CD4-positive, alpha-beta T cell treated with Interleukin-1 beta for 1 hour (primary cell): Measurements from ENCODE around the gene NUP54.

Experiments
- DNase-seq, 2 donors: peaks; one replicate each; pipeline ENCODE4 v3.0.0-alpha.2; 2020 to 2022

The NUP54 gene

GRCh38 chr4:76148142-76148865, at the start of gene NUP54:
NUP54 (minus strand) TSS chr4:76148397; CDS start chr4:76148374, 23 bp downstream.
- DNase-seq = peak; percentile 94 to 96

DNA sequence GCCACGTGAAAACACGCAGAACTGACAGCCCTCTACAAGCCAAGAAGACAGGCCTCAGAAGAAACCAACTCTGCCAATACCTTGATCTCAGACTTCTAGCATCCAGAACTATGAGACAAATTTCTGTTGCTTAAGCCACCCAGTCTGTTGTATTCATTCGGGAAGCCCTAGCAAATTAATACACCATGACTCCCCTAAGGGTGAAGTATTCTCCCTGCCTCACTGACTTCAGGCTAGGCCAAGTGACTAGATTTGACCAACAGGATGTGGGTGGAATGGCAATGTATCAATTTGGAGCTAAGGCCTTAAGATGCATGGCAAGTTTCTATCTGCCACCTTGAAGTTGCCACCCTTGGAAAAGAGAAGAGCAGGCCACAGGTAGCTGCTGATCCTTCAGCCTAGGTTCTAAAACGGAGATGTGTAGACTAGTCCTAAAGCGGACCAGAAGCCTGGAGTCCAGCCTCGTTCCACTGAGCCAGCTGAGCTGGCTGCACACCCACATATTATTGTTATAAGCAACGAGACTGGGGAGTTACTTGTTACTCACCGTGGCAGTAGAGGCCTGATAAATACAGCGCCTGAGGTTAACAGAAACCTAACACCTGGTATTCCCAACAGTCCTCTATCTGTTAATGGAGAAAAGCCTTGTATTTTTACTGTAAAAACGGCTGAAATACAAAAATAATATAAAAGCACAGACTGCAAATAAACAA, 49.0 kb upstream of the NUP54 start:
- no peak for DNase-seq

GRCh38 chr4:76196376-76196775, 48.2 kb upstream of the NUP54 start:
- DNase-seq = no peak

DNA sequence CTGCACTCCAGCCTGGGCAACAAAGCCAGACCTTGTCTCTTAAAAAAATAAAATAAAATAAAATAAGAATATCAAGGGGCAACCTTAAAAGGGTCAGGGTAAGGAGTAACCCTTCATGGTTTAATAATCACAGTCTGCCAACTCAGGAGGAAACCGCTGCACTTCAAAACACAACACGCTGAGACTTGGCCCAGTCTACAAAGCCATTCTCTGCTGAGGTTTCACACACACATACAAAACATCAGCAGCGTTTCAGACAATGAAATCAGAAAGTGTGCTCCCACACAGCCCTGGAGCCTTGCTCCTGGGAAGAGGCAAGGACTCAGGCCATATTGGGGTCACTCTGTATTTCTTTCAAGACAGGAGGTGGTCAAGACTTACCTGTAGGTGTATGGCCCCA, 47.1 kb upstream of the NUP54 start:
- DNase-seq = no peak

DNA sequence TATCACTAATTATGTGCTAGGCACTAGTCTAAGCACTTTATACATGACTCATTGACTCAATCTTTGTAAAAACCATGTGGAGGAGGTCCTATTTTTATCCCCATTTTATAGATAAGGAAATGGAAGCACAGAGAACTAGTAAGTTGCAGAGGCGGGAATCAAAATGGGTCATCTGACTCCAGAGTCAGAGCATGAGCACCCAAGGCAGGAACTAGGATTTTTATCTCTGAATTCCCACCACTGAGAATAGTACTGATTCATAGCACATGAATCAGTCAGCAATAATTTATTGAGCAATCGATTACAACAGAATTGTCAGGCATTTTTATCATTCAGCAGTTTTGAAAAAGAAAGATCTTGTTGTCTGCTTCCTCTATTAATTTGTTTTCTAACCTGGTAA, 46.1 kb upstream of the NUP54 start:
- DNase-seq = no peak

- no peak for DNase-seq
Measured at GRCh38 chr4:76192236-76192635, 44.0 kb upstream of the NUP54 start.

- no peak for DNase-seq
Measured at GRCh38 chr4:76188557-76188956, 40.4 kb upstream of the NUP54 start.

DNA sequence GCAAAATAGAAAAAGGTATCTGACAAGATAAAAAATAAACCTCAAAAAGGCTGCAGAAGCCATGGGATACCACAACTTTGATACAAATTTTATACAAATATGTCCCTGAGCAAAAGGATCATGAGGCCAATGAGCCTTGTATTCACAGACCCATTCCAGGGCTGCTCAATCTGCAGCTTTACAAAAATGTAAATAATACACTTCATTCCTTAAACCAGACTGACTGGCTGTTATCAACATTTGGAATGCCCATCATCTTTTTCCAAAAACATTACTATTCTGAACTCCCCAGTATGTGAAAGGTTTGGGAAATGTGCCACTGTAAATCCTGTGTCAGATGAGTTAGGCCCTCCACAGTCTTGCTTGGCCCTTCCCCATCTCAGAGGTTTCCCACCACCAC, 40.0 kb upstream of the NUP54 start:
- DNase-seq = no peak

- no peak for DNase-seq
Measured at GRCh38 chr4:76187152-76187551, 39.0 kb upstream of the NUP54 start.

DNA sequence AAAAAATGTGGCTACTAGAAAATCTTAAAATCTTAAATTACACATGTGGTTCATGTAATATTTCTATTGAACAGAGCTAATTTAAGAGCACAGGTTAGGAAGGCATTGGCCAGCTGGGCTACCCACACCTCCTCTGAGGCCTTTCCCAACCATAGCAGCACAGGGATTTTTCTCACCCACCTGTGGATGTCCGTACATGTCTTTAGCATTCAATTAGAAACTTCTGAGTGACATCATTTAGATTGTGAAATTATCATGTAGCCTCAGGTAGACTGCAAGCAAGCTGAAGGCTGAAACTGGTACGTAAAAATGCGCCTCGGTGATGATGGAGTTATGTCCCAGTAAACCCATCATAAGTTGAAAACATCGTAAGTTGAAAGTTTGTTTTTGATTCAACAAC, 34.3 kb upstream of the NUP54 start:
- DNase-seq = no peak

DNA sequence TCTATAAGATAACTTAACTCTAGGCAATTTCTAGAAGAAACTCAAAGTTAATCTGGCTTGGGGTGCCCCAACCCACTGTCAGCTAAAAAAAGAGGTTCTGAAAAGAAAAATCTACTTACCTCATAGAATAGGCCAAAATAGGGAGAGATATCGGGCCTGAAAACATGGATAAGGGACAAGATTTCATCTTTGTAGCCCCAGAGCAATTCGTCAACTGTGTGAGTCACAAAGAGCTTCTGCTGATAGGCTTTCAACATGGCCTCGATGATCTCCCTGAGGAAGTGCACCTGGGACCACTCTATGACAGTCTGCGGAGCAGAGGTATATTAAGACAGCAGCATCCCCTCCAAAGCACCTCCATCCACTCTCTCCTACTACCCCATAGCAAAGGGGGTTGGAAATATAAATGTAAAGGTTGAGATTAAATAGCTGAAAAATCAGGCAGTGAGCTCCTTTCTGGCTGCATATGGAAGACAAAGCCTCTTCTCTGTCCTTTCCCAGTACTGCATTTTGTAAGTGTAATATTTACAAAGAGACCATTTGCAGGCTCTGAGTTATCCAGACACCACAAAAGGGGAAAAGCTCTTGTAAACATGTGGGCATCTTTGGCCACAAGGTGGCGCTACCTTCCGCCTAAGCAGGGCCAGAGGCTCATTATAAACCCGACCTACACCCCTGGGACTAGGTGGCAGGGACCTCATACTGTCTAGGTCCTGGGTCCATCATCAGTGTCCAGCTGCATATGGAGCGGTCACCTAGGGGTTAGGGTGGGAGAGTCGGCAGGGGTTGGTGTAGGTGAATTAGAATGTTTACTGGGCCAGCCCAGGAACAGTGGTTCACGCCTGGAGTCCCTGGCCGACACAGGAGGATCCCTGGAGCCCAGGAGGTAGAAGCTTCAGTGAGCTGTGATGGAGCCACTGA, 31.5 kb upstream of the NUP54 start:
- DNase-seq = peak; percentile 77 to 78

GRCh38 chr4:76178296-76178695, 30.1 kb upstream of the NUP54 start:
- DNase-seq = no peak

DNA sequence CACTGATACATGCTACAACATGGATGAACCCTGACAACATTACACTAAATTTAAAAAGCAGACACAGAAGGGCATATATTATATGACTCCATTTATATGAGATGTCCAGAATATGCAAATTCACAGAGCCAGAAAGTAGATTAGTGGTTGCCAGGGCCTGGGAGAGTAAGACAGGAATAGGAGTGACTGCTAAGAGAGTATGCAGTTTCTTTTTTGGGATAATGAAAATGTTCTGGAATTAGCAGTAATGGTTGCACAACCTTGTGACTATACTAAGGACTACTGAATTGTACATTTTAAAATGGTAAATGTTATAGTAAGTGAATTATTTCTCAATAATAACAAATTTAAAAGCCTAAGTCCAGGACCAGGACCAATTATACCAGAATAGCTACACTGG, 29.5 kb upstream of the NUP54 start:
- no peak for DNase-seq

GRCh38 chr4:76175336-76175735, 27.1 kb upstream of the NUP54 start:
- DNase-seq = no peak

DNA sequence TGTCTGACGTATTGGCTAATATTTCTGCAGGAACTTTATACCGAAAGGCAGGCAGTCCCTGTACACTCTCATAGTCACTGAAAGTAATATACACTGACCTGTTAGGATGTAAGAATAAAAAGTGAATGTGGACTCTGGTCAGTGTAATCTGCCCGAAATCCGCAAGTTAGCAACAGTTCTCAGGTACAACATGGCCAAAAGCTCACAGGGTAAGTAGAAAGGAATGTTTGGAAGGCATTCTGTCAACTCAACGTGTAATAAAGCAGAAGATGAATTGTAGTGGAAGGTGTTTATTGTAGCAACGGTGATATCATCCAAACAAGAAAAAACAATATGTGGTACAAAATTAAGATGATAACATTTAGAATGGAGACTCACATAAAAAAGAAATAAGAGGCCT, 26.0 kb upstream of the NUP54 start:
- no peak for DNase-seq

- no peak for DNase-seq
Measured at GRCh38 chr4:76168688-76169087, 20.5 kb upstream of the NUP54 start.

- no peak for DNase-seq
Measured at GRCh38 chr4:76166480-76166879, 18.3 kb upstream of the NUP54 start.

GRCh38 chr4:76160355-76160754, 12.2 kb upstream of the NUP54 start:
- no peak for DNase-seq

DNA sequence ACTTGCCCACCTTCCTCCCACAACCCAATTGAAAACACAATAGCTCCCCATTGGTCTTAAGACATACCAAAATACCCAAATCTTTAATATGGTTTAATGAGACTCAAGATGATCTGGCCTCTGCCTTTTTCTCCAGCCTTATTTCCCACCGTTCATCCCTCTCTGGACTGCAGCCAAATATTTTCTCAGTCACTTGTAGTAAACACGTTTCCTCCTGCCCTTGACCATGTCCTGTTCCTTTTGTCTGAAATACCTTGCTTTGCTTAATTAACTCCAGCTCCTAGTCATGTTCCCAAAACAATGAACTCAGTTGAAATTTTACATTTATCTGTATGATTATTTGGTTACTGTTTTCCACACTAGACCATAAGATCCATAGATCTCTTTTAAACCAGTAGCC, 8.4 kb upstream of the NUP54 start:
- DNase-seq = no peak

GRCh38 chr4:76155979-76156378, 7.8 kb upstream of the NUP54 start:
- DNase-seq = no peak

GRCh38 chr4:76153356-76153755, 5.2 kb upstream of the NUP54 start:
- DNase-seq = no peak

DNA sequence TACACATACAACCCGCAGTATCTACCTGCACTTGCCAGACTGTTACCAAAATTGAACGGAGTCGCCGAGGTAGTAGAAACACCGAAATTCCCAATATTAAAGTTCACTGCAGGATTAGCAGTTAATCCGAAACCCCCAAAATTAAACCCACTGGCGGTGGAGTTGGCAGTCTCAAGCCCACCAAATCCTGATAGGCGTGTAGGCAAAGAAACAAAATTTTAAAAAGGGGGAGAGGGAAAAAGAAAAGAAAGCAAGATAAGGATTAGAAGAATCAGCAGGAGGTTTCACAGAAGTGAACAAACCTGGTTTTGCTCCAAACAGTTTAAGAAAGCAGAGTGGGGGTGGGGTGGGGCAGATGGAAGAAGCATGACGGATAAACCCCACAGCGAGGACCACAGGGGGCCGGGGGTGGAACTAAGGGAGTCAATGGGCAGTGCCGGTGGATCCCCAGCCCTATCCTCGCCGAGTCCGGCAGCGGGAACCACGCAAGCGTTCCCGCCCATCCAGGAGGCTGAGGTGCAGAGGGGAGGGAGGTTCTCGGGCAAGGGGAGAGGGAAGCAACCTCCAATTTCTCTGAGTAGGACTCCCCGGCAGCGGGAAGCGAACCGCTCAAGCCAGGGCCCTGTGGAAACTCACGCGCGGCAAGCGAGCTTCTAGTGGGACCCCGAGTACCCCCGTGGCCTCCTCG, 599 bp downstream of the NUP54 start:
- peak; percentile 34 to 45 for DNase-seq

DNA sequence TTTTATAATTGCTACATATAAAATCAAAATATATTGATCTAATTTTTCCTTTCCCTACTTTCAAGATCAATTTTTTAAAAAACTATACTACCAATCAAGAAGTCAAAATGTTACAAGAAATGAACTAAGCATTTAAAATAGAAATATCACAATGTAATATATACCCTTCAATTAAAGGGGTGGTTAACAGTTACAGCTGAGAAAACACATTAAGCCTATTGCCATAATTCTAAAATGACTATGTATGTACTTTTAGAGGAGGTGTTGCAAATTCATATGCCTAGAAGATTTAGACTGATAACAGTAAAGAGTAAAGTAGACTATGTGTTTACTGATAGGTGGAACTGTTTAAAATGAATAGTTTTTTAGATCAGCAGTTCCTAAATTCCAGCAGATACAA, 3.7 kb downstream of the NUP54 start:
- DNase-seq = no peak
